HepG2 (cell line): ENCODE data around the gene CCDC69.

Experiments used
- CBX5 ChIP-seq: sonication (generic); formaldehyde crosslinking; IDR thresholded peaks from 2 replicates; pipeline ENCODE4 v1.4.0; 2020; ENCODE audit warnings: missing genetic modification reagents, borderline replicate concordance
- CTCF ChIP-seq: sonication (generic); formaldehyde crosslinking; IDR thresholded peaks from 2 replicates; pipeline ENCODE4 v1.5.0; 2020; ENCODE audit warnings: mild to moderate bottlenecking, missing genetic modification reagents, moderate library complexity
- E2F1 ChIP-seq: sonication (generic); formaldehyde crosslinking; IDR thresholded peaks from 2 replicates; pipeline ENCODE4 v1.5.0; 2020; ENCODE audit warnings: missing genetic modification reagents
- EP300 ChIP-seq, 3 experiments: sonication (generic) in 1 of 3; formaldehyde crosslinking in 1 of 3; IDR thresholded peaks; 2 replicates each; pipeline versions ENCODE4 v1.5.1 to v1.6.1; 2011 to 2020; ENCODE audit warnings: low read depth in 2 of 3, low read length in 2 of 3, borderline replicate concordance in 1 of 3, improper control_type of control experiment in 1 of 3, mild to moderate bottlenecking in 1 of 3, missing genetic modification reagents in 1 of 3, moderate library complexity in 1 of 3
- FOSL1 ChIP-seq: sonication (generic); formaldehyde crosslinking; IDR thresholded peaks from 2 replicates; pipeline ENCODE4 v1.9.0; 2021; ENCODE audit warnings: missing genetic modification reagents, borderline replicate concordance
- NFE2L2 ChIP-seq: fragments of 150-350 bp; IDR thresholded peaks from 2 replicates; pipeline ENCODE4 v1.6.1; 2014; ENCODE audit warnings: low read length
- RXRA ChIP-seq: sonication (generic); formaldehyde crosslinking; IDR thresholded peaks from 2 replicates; pipeline ENCODE4 v1.5.1; 2020; ENCODE audit warnings: missing genetic modification reagents
- SP1 ChIP-seq, 2 experiments: fragments of 450-650 bp in 1 of 2; sonication (generic) in 1 of 2; formaldehyde crosslinking in 1 of 2; IDR thresholded peaks; 2 replicates each; pipeline versions ENCODE4 v1.4.0 to v1.6.1; 2016 to 2020; ENCODE audit warnings: missing genetic modification reagents in 1 of 2
- ZNF34 ChIP-seq: sonication (generic); formaldehyde crosslinking; IDR thresholded peaks from 2 replicates; pipeline ENCODE4 v1.4.0; 2020; ENCODE audit warnings: mild to moderate bottlenecking, missing genetic modification reagents, borderline replicate concordance
- ZNF780A ChIP-seq: sonication (generic); formaldehyde crosslinking; IDR thresholded peaks from 2 replicates; pipeline ENCODE4 v1.8.0; 2022; ENCODE audit warnings: mild to moderate bottlenecking, missing genetic modification reagents, moderate library complexity
- ZSCAN30 ChIP-seq: sonication (generic); formaldehyde crosslinking; IDR thresholded peaks from 2 replicates; pipeline ENCODE4 v1.5.0; 2020; ENCODE audit warnings: mild to moderate bottlenecking, missing genetic modification reagents

DNA sequence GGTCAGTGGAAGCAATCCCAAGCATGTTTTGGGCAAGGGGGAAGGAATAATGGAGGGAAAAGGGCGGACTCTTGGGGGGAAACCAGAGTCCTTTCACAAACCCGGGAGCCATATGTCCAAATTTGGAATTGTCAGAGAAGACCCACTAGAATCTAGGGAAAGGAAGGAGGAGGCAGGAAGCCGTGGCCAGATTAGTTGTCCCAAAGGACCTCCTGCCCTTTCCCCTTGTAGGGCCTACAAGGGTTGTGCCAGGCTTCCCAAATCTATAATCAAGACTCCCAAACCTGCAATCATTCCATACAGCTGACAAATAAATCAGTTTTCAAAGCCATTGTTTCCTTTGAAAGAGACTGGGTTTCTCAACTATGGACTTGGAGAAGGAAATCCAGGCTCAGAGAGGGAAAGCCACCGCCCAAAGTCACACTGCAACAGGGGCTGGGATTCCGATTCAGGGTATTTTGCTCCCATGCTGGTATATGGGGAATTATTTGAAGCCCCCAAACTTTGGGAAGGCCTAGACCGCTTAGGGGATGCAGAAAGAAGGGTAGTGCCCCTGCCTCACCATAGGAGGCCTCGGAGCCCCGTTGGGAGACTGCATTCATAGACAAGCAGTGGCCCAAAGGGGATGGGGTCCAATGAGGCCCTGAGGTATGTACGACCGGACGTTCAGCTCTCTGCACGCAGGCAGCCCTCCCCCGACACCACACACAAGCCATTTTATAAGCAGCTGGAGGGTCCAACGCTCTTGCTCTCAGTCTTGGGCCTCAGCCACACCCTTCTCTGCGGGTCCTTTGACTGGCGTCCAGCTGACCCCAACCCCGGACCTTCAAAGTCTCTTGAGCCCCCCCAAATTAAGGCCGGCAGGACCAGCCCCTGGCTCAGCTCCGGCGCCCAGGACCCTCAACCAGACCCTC, 67.1 kb downstream of the CCDC69 start:
- TF ChIP-seq E2F1 (CRISPR knock-in tag) (no peak), ZNF34 (CRISPR knock-in tag) (no peak), EP300 (IDR thresholded peaks at IDR 0.05; ENCODE audit: low read depth in 2 of 2, low read length in 2 of 2) (no peak), EP300 (CRISPR knock-in tag; IDR thresholded peaks at IDR 0.05; ENCODE audit: borderline replicate concordance) (no peak), RXRA (CRISPR knock-in tag) (no peak), ZNF780A (no peak), CTCF (CRISPR knock-in tag) (no peak), SP1 (IDR thresholded peaks at IDR 0.05) (no peak), SP1 (CRISPR knock-in tag; IDR thresholded peaks at IDR 0.05) (no peak), CBX5 (CRISPR knock-in tag) (no peak), FOSL1 (no peak), ZSCAN30 (CRISPR knock-in tag) (no peak), NFE2L2 (no peak)
